IMR-90 (cell line): ENCODE data around the gene CLCF1.

Experiments
- CEBPB ChIP-seq: IDR thresholded peaks from 2 replicates; pipeline ENCODE4 v1.6.1; 2012; ENCODE audit warnings: low read depth, low read length, improper control_type of control experiment
- CTCF ChIP-seq: conservative IDR thresholded peaks from 2 replicates; pipeline ENCODE4 v1.5.1; 2012; ENCODE audit warnings: mild to moderate bottlenecking, low read depth, low read length, improper control_type of control experiment
- MAFK ChIP-seq: IDR thresholded peaks from 2 replicates; pipeline ENCODE4 v1.6.1; 2012; ENCODE audit warnings: low read depth, low read length, improper control_type of control experiment
- POLR2A ChIP-seq: IDR thresholded peaks from 2 replicates; pipeline ENCODE4 v1.6.1; 2012; ENCODE audit warnings: mild to moderate bottlenecking, low read depth, low read length
- TF ChIP-seq, protein P1 (sequence below): fragments of 150-350 bp; IDR thresholded peaks from 2 replicates; pipeline ENCODE4 v1.6.1; 2017; ENCODE audit warnings: mild to moderate bottlenecking, antibody characterized with exemption, low read length, low read depth
- TF ChIP-seq, protein P2 (sequence below): fragments of 150-350 bp; IDR thresholded peaks from 2 replicates; pipeline ENCODE4 v1.6.1; 2016; ENCODE audit warnings: low read depth, mild to moderate bottlenecking, low read length, moderate library complexity, borderline replicate concordance

- TF ChIP-seq, protein P1, sequence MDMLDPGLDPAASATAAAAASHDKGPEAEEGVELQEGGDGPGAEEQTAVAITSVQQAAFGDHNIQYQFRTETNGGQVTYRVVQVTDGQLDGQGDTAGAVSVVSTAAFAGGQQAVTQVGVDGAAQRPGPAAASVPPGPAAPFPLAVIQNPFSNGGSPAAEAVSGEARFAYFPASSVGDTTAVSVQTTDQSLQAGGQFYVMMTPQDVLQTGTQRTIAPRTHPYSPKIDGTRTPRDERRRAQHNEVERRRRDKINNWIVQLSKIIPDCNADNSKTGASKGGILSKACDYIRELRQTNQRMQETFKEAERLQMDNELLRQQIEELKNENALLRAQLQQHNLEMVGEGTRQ: no peak
- no peak for TF ChIP-seq CEBPB
- no peak for TF ChIP-seq POLR2A
- TF ChIP-seq CTCF: no peak
- TF ChIP-seq, protein P2, sequence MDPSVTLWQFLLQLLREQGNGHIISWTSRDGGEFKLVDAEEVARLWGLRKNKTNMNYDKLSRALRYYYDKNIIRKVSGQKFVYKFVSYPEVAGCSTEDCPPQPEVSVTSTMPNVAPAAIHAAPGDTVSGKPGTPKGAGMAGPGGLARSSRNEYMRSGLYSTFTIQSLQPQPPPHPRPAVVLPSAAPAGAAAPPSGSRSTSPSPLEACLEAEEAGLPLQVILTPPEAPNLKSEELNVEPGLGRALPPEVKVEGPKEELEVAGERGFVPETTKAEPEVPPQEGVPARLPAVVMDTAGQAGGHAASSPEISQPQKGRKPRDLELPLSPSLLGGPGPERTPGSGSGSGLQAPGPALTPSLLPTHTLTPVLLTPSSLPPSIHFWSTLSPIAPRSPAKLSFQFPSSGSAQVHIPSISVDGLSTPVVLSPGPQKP: no peak
- no peak for TF ChIP-seq MAFK
Observed at GRCh38 chr11:67387069-67387468, 13.7 kb upstream of the CLCF1 start.
